ENCODE results near the gene ZNF528.

DNA sequence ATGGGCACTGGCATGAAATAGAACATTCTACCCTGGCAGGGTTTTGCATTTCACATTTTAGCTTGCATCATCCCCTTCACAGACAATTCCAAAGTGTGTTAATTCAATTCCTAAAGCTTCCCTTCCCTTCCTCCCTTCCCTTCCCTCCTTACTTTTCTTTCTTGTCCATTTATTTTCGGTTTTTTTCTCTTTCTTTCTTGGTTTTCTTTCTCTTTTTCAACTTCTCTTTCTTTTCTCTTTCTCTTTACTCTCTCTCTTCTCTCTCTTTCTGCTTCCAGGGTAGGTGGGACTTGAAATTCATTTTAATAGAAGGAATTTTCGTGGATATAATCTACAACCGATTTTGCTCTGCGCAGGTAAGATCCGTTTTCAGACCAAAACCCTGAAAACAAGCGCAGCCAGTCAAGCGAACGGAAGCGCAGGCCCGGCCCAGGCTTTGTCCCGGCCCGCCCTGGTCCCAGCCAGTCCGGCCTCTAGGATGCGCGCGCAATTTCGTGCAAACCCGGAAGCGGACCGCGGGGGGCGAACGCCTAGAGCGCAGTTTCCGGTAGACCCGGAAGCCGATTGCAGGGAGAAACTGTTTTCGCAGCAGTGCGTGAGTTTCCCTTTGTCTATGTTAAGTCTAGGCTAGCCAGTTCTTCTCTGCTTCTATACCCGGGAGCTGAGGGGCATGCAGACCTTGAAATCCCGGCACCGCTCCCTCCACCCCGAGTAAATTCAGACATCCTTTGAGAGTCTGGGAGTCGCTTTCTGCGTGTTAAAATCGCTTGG is at the start of gene ZNF528:
- TF ChIP-seq EP300 (IDR thresholded peaks at IDR 0.05) (peak in 1 of 4 donors; percentile 45), POLR2A (IDR thresholded peaks at IDR 0.05) (peak in 1 of 2 donors; percentile 38)
- TF ChIP-seq, protein P1, sequence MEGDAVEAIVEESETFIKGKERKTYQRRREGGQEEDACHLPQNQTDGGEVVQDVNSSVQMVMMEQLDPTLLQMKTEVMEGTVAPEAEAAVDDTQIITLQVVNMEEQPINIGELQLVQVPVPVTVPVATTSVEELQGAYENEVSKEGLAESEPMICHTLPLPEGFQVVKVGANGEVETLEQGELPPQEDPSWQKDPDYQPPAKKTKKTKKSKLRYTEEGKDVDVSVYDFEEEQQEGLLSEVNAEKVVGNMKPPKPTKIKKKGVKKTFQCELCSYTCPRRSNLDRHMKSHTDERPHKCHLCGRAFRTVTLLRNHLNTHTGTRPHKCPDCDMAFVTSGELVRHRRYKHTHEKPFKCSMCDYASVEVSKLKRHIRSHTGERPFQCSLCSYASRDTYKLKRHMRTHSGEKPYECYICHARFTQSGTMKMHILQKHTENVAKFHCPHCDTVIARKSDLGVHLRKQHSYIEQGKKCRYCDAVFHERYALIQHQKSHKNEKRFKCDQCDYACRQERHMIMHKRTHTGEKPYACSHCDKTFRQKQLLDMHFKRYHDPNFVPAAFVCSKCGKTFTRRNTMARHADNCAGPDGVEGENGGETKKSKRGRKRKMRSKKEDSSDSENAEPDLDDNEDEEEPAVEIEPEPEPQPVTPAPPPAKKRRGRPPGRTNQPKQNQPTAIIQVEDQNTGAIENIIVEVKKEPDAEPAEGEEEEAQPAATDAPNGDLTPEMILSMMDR (IDR thresholded peaks at IDR 0.05), result no peak
